Ovary (tissue), 3 donors: ENCODE measurements around the gene KIF13A.

ENCODE experiments used
- CTCF ChIP-seq, 3 donors: fragments of 450-650 bp in 2 of 3; fragments of 200-600 bp in 1 of 3; IDR thresholded peaks; one replicate each; pipeline versions ENCODE4 v1.5.1 to v1.8.0; 2016 to 2022; ENCODE audit warnings: antibody characterized with exemption in 3 of 3, mild to moderate bottlenecking in 1 of 3
- EP300 ChIP-seq: sonication (generic); formaldehyde crosslinking; IDR thresholded peaks from one replicate; pipeline ENCODE4 v1.6.1; 2017; ENCODE audit warnings: antibody characterized with exemption
- POLR2A ChIP-seq: fragments of 450-650 bp; IDR thresholded peaks from one replicate; pipeline ENCODE4 v1.6.1; 2017; ENCODE audit warnings: antibody characterized with exemption, mild to moderate bottlenecking, moderate library complexity
- donor health status: DM: no; HTN: no; CAD: no.

DNA sequence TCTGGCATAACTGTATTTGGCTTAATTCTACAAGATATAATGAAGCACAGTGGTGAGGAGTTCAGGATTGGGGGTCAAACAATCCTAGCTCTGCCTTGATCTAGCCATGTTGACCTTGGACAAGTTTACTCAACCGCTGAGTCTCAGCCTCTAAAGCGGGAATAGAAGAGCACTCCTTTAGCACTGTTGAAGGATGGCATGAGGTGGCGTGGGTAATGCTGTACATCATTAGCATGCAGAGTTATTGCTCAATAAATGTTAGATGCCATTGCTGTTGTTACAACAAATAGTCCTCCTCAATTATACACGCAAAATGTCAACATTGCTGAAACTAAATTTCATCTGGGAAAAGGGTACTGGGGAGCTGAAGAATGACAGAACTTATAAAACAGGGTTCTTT lies 78.6 kb downstream of the KIF13A start:
- TF ChIP-seq POLR2A (no peak), CTCF (IDR thresholded peaks at IDR 0.05) (no peak), EP300 (no peak)
